ENCODE data around the gene KBTBD3. TPM values are rescaled to one million over a fixed set of nuclear protein-coding genes. Genes with fewer than 3 reads are reported as not detected.

The KBTBD3 gene
- total and polyA plus RNA-seq, 2 of the 4 experiments (the other 2 are of a cell fraction): 1.6 to 1.7 TPM

DNA sequence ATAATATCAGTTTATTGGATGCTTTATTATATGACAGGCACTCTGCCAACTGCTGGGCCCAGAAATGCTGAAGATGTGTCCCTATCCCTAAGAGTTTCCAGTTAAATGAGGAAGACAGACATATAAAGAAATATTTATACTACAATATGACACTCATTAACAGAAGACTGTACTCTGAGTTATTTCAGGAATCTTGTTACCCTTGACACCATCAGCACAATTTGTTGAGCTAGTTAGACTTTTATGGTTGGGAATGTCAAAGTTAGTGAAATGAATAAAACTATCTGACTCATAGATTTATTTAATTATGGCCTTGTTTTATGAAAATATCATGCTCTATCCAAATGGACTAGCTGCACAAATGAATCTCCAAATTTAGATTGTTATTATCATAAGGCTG lies 29.5 kb downstream of the KBTBD3 start:
- Histone ChIP-seq H2AK5ac (ENCODE audit: low read depth, low read length) (no peak overlapping the region), H3K4me1 (ENCODE audit: control insufficient read depth, insufficient read depth, low read length) (no peaks in the 10 kb centered on the region), H2BK5ac (ENCODE audit: low read depth, low read length, poor library complexity, severe bottlenecking) (no peak overlapping the region), H4K91ac (ENCODE audit: insufficient read depth, low read depth, low read length) (no peak overlapping the region), H3K9me3 (ENCODE audit: control insufficient read depth, insufficient read depth, low read length) (no peaks in the 10 kb centered on the region), H4K20me1 (ENCODE audit: insufficient read depth, low read length) (no peaks in the 10 kb centered on the region), H3K23ac (ENCODE audit: low read depth, low read length) (no peak overlapping the region), H3K9me1 (ENCODE audit: insufficient read depth, low read length) (peaks cover 3% of the 10 kb centered on the region; the same call in 1 of the 2 replicates), H3K14ac (replicated peaks; ENCODE audit: low read depth, low read length) (no peak overlapping the region), H2BK120ac (ENCODE audit: low read depth, low read length) (no peak overlapping the region), H3K4ac (ENCODE audit: low read depth, low read length) (no peak overlapping the region), H3K36me3 (ENCODE audit: control insufficient read depth, insufficient read depth, low read length) (no peaks in the 10 kb centered on the region), H3K4me2 (ENCODE audit: low read depth, low read length) (no peak overlapping the region), H3K56ac (ENCODE audit: extremely low read depth, insufficient read depth, low read length) (no peak overlapping the region), H3K18ac (ENCODE audit: low read depth, low read length) (no peak overlapping the region), H4K8ac (ENCODE audit: low read depth in 2 of 2, low read length in 2 of 2) (no peak overlapping the region), H3K79me1 (ENCODE audit: low read depth in 1 of 2, low read length in 2 of 2) (no peaks in the 10 kb centered on the region), H3K27ac (ENCODE audit: insufficient read depth, low read length) (no peak overlapping the region), H3K27me3 (ENCODE audit: control insufficient read depth, insufficient read depth, low read length) (no peaks in the 10 kb centered on the region), H2BK15ac (ENCODE audit: low read depth, low read length) (no peak overlapping the region), H4K5ac (ENCODE audit: low read depth, low read length) (no peak overlapping the region), H2AK9ac (replicated peaks; ENCODE audit: low read depth, low read length, poor library complexity) (no peak overlapping the region), H3K9ac (ENCODE audit: low read depth, low read length) (no peak overlapping the region), H2AFZ (replicated peaks; ENCODE audit: low read length, poor library complexity) (no peak overlapping the region), H2BK20ac (ENCODE audit: low read depth, low read length) (no peak overlapping the region), H3K4me3 (ENCODE audit: insufficient read depth, low read depth, low read length) (no peak overlapping the region)
- dilution Hi-C loops (cut with HindIII; ENCODE audit: low sequenced_read_pairs, unreplicated experiment) (no loop called here), in situ Hi-C loops (cut with MboI; ENCODE audit: low sequenced_read_pairs) (no loop called here), intact Hi-C loops (cut with micrococcal nuclease) (no loop called here)
- no peak for DNase-seq
- BruUV-seq (replicated peaks): no TSS peak
- CTCF ChIA-PET: no interaction called here
- POLR2A ChIA-PET (ENCODE audit: unreplicated experiment): no interaction called here
- ATAC-seq (ENCODE audit: low read depth): no peak
- TF ChIP-seq SMC3 (IDR thresholded peaks at IDR 0.05; ENCODE audit: low read depth, low read length) (no peak), BHLHE40 (IDR thresholded peaks at IDR 0.05; ENCODE audit: low read depth, low read length) (no peak), ELK1 (IDR thresholded peaks at IDR 0.05; ENCODE audit: borderline replicate concordance, low read depth, low read length) (no peak), CHD1 (IDR thresholded peaks at IDR 0.05; ENCODE audit: low read depth, low read length) (no peak), NFE2L2 (IDR thresholded peaks at IDR 0.05; ENCODE audit: low read depth, low read length) (no peak), MAZ (IDR thresholded peaks at IDR 0.05; ENCODE audit: borderline replicate concordance, low read depth, low read length) (no peak), CEBPB (IDR thresholded peaks at IDR 0.05; ENCODE audit: low read depth, low read length) (no peak), RFX5 (IDR thresholded peaks at IDR 0.05; ENCODE audit: low read depth, low read length) (no peak), POLR2A (IDR thresholded peaks at IDR 0.05; ENCODE audit: low read depth, low read length) (no peak), MAFK (IDR thresholded peaks at IDR 0.05; ENCODE audit: low read depth, low read length) (no peak), FOS (IDR thresholded peaks at IDR 0.05; ENCODE audit: low read depth, low read length) (no peak), RCOR1 (IDR thresholded peaks at IDR 0.05; ENCODE audit: insufficient replicate concordance, low read length) (no peak), MXI1 (IDR thresholded peaks at IDR 0.05; ENCODE audit: borderline replicate concordance, low read depth, low read length) (no peak), RAD21 (IDR thresholded peaks at IDR 0.05; ENCODE audit: low read length) (no peak)
- TF ChIP-seq, protein P1, sequence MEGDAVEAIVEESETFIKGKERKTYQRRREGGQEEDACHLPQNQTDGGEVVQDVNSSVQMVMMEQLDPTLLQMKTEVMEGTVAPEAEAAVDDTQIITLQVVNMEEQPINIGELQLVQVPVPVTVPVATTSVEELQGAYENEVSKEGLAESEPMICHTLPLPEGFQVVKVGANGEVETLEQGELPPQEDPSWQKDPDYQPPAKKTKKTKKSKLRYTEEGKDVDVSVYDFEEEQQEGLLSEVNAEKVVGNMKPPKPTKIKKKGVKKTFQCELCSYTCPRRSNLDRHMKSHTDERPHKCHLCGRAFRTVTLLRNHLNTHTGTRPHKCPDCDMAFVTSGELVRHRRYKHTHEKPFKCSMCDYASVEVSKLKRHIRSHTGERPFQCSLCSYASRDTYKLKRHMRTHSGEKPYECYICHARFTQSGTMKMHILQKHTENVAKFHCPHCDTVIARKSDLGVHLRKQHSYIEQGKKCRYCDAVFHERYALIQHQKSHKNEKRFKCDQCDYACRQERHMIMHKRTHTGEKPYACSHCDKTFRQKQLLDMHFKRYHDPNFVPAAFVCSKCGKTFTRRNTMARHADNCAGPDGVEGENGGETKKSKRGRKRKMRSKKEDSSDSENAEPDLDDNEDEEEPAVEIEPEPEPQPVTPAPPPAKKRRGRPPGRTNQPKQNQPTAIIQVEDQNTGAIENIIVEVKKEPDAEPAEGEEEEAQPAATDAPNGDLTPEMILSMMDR (conservative IDR thresholded peaks at IDR 0.05; ENCODE audit: low read depth, low read length): no peak
- TF ChIP-seq, protein P2, sequence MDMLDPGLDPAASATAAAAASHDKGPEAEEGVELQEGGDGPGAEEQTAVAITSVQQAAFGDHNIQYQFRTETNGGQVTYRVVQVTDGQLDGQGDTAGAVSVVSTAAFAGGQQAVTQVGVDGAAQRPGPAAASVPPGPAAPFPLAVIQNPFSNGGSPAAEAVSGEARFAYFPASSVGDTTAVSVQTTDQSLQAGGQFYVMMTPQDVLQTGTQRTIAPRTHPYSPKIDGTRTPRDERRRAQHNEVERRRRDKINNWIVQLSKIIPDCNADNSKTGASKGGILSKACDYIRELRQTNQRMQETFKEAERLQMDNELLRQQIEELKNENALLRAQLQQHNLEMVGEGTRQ (IDR thresholded peaks at IDR 0.05; ENCODE audit: low read depth, low read length): no peak

Measured in IMR-90 (cell line).